HG03354 (cell line): ENCODE results near the gene PYGO2.
"Not testable (repeated sequence)": the region's sequence is repeated elsewhere in the genome, so short reads cannot be mapped to it uniquely, and the experiment has no call there.

ENCODE experiments used
- ATAC-seq: cut with Tn5 transposase; IDR thresholded peaks from one replicate; pipeline ENCODE4 v1.9.1; 2021; ENCODE audit warnings: mild to moderate bottlenecking; ENCODE audit not compliant: unreplicated experiment, poor library complexity, severe bottlenecking

Gene PYGO2

DNA sequence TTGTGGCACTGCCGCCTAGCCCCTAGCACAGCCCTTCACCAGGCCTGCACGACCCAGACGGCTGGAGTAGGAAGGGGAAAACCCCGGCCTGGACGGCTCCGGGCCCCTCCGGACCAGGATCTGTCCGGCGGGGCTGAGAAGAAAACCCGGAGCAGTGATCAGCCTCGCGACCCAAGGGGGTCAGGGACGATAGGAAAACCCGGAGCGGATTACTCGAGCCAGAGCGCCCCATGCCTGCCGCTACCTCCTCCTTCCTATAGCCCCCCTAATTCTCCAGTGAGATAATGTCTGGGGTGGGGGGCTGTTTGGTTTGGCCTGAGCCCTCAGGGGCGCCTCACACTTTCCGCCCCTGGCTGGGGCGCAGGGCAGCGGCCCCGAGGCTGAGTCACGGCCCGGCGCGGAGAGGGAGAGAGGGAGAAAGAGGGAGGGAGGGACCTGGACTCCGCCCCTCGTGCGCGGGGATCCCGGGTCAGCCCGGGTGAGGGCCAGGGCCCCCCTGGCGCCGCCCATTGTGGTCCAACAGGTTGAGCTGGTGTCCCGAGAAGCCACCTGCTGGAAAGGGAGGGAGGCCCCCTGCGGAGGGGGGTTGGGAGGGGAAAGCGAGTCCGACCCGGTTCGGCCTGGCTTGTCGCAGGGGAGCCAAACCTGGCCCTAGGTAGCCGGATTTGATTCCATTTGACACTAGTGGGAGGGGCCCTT lies 39.3 kb upstream of the PYGO2 start:
- ATAC-seq: peak; percentile 44

DNA sequence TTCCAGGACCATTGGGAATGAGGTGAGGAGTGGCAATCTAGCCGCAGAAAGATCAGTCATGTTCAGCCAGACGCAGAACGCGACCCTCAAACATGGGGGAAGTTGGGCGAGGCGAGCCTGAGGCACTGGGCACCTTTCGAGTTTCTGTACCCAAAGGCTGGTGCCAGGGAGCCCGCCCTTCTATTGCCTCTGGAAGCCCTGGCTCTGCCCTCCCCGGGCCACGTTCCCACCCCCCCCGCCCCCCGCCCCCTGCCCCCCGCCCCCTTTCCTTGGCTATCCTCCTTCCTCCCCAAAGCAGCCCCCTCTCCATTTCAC lies 38.8 kb upstream of the PYGO2 start:
- no peak for ATAC-seq

DNA sequence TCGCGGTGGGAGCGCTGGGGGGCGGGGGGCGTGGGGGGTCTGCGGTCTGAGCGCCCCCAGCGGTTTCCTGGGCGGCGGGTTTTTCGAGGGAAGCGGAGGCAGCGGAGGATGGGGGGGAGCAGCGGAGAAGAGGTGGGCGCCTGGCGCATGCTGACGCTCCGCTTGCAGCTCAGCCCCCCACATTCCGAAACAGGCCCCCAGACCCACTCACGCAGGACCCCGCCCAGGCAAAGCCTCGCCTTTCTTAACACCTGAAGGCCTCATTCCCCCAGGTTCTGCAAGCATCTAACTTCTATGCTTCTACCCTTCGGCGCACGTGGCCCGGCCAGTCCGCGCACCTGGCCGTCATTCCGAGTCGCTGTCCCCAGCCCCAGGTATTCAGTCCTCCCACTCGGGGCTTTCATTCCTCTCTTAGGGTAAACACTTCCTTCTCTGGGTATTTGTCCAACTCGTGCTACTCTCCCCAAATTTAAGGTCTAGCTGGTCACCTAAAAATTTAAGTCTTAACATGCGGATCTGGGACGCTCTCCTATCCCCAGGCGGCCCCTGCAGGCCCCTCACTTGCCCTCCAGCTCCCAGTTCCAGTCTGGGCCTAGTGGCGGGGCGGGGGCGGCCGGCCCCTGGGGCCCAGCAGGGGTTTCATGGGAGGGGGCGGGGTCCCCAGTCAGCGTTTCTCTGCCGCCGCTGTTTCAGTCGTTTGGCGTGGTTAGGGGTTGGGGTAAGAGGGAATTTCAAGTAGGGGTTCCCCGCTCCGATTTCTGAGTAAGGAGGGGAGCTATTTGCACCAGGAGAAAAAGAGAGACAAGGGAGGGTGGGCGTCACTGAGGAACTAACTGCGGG lies 38.2 kb upstream of the PYGO2 start:
- ATAC-seq: no peak

DNA sequence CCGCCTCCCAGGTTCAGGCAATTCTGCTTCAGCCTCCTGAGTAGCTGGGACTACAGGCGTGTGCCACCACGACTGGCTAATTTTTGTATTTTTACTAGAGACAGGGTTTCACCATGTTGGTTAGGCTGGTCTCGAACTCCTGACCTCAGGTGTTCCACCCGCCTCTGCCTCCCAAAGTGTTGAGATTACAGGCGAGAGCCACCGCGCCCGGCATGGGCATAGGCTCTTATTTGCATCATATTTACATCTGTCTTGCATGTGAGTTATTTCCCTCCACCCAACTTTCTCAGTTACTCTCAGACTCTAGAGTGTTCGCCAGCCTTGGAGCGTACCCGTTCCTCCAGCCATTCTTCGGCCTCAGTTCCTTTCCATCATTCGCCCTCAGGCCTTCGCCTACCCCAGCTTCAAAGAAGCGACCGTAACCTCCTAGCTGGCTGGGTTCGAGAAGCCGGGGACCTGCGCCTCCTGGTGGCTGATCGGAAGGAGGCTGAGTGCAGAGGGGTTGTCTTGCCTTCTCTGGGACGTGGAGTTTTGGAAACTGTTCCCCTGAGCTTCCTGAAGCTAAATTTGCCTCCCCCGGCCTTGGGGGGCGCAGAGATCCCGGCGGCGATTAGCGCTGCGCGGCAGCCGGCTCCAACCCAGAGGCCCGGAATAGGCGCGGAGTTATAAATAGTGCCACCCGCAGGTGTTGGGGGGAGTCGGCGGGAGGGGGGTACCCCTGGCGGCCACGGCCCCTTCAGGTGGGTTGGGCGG lies 37.4 kb upstream of the PYGO2 start:
- no peak for ATAC-seq

DNA sequence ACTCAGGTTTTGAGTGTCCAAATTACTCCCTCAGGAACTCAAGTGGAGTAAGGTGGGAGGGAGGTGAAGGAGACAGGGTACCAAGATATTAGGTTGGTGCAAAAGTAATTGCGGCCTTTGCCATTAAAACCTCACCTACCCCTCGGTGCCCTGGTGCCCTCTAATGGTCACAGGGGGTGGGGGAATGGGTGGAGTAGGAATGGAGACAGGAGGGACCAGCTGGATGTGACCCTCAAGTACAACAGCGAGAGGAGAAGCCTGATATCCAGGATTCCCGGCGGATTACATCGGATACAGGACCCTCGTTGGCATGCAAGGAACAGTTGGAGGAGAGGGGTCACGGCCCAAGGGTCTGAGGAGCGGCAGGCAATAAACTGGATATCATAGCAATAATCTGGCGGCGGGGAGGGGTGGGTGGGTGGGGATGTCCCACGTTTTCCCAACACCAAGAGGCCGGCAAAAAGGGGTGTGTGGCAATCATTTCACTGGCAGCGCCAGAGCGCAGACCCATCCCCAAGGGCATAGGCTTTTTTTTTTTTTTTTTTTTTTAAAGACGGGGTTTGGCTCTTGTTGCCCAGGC lies 36.7 kb upstream of the PYGO2 start:
- no peak for ATAC-seq

DNA sequence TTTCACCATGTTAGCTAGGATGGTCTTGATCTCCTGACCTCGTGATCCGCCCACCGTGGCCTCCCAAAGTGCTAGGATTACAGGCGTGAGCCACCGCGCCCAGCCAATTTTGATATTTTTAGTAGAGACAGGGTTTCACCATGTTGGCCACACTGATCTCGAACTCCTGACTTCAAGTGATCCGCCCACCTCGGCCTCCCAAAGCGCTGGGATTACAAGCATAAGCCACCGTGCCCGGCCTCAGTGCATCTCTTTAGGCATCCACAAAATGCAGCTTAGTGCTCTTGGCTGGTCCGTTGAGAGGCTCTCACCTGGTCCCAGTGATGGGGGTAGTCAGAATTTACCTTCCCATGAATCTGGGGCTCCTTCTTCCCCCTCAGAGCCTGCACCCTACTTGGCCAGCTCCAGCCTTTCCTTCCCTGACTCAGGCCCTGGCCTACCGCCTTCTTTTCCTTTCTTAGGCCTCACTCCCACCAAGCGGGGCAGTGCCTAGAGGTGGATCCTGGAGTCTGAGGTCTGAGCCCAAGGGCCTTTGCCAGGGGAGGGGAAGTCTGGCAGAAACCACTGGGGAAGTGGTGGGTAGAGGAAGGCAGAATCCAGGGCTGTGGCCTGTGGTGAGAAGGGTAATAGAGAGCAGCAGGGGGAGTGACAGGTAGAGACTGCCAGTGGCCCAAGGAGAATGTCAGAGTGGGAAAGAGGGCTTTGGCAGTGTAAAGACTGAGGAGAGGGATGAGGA lies 35.6 kb upstream of the PYGO2 start:
- no peak for ATAC-seq

DNA sequence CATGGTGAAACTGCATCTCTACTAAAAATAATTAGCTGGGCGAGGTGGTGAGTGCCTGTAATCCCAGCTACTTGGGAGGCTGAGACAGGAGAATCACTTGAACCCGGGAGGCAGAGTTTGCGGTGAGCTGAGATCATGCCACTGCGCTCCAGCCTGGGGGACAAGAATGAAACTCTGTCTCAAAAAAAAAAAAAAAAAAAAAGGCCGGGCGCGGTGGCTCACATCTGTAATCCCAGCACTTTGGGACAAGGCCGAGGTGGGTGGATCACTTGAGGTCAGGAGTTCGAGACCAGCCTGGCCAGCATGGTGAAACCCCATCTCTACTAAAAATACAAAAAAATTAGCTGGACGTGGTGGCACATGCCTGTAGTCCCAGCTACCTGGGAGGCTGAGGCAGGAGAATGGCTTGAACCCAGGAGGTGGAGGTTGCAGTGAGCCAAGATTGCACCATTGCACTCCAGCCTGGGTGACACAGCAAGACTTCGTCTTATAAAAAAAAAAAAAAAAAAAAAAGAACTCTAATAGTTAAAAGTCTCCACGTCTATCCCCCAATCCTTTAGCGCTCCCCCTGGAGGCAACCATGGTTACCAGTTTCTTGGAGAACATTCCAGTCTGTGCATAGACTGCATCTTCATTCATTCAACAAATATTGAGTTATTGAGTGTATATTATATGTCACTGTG lies 33.9 kb upstream of the PYGO2 start:
- not testable (repeated sequence) for ATAC-seq

DNA sequence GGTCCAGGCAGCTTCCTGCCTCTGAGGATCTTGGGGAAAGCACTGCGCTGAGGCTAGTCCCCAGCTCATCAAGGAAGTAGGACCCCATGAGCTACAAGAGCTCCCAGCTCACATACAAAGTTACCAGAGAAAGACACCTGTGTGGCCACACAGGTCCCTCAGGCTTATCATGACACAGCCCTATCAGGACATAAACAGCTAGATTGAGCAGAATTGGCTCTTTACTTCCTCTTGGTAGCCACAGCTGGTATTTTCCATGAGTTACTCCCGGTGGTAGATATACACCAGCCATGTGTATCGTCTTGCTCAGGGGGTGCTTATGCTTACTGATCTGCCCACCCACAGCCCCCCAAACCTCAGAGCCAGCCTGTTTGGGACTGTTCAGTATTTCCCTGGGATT lies 33.0 kb upstream of the PYGO2 start:
- ATAC-seq: no peak

DNA sequence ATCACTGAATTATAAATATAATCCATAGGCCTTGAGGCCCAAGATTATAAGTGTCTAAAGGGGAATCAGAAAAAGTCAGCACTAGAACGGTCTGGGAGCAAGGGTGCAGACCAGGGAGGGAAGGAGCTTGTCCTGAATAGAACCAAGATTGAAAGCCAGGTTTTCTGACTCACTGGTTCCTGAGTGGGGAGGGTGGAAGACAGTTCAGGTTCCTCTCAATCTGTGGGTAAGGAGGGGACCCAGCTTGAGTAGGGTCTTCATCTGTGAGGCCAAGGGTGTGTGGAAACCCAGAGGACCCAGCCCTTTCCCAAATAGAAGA lies 32.6 kb upstream of the PYGO2 start:
- no peak for ATAC-seq

DNA sequence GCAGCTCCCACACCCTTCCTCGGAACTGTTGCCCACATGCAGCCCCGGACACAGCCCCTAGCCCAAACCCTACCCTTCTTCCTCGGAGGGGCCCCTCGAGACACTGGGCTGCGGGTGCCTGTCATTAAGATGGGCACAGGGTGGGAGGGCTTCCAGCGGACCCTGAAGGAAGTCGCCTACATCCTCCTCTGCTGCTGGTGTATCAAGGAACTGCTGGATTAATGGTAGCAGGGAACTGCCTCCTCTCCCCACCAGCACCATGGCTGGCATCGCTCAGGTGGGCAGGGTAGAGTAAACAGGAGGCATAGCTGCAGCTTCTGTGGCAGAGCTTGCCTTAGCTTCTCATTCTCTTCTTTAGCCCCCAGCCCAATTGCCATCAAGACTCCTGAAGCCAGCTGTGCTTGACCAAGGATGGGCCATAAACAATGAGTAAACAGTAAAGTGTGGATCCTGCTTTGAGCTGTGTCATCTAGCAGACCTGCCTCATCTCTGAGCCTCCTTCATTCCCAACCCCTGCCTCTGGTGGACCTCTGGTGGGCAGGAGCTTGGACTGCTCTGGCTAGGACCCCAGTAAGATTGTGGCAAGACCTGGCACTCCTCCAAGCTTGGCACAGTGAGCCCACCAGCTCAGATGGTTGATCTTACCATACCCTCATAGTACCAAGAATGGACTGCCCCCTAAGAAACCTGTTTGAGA lies 32.1 kb upstream of the PYGO2 start, which contains the start of gene LENEP:
Gene LENEP, plus strand, starts transcription at position 15 of the 697 bp plus-strand sequence. Its CDS starts 22 bp downstream, at position 37.
- ATAC-seq: no peak

DNA sequence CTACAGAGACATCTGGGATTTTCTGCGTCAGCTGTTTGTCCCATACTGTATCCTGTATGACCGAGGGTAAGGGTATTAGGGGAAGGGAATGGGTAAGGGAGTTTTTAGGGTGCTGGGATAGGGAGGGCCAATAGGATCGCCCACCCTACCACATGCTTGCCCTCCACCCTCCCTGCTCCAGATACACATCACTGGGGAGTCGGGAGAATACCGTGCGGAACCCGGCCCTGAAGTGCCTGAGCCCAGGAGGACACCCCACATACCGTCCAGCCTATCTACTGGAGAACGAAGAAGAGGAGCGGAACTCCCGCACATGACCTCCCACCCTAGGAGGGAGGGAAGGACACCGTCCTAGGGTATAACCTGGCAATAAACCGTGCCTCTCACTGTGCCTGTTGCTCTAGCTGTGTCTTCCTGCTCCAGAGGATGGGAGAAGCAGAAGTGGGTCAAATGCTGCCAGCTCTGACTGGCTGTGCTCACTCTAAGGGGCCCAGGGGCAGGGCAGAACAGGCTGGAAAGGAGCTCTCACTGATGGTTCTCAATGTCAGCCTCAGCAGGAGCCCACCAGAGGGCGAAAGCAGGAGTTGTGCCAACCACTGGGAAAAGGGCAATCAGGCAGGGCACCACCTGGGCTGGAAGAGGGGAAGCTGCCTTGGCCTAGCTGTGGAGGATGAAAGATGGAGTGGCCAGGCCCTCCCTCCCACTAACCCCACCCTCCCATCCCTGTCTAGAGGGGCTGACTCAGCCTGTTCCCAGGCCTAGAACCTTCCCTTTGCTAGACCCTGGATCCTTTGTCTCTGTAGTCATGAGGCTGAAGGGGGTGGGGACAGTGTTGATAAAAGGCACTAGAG lies 31.4 kb upstream of the PYGO2 start:
- ATAC-seq: no peak

DNA sequence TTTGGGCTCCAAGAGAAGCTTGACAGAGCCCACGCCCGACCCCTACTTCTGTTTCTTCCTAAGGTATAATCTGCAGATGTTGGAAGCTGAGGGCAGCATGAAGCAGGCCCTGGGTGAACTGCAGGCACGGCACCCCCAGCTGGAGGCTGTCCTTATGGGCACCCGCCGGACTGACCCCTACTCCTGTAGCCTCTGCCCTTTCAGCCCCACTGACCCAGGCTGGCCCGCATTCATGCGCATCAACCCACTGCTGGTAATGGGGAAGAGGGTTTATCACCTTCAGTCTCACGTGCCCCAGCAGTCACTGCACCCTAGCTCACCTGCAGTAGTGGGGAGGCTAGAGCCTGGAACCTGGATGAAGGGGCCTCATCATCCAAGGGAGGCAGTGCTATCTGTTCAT lies 28.7 kb upstream of the PYGO2 start:
- no peak for ATAC-seq

DNA sequence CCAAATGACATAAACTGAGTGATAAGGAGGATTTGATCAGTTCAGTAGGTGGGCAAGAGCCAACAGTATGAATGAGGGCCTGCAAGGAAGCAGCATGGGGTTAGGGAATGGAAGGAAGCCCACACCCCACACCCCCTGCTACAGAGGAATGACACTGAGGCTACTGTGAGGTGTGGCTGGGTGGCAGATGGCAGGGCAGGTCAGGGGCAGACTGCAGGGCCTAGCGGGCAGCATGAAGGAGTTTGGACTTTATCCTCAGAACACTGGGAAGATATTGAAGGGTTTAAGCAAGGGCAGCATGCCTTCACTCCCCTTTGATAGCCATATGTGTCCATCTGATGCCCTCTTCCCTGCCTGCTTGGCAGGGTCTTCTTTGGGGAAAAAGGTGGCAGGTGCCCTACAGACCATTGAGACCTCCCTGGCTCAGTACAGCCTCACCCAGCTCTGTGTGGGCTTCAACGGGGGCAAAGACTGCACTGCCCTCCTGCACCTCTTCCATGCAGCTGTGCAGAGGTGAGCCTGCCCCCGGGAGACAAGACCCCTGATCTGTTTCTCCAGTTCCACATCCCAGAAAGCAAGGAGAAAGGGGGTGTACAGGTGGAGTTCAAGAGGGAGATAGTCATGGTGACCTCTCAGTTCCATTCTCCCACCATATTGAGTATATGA lies 27.7 kb upstream of the PYGO2 start:
- no peak for ATAC-seq

DNA sequence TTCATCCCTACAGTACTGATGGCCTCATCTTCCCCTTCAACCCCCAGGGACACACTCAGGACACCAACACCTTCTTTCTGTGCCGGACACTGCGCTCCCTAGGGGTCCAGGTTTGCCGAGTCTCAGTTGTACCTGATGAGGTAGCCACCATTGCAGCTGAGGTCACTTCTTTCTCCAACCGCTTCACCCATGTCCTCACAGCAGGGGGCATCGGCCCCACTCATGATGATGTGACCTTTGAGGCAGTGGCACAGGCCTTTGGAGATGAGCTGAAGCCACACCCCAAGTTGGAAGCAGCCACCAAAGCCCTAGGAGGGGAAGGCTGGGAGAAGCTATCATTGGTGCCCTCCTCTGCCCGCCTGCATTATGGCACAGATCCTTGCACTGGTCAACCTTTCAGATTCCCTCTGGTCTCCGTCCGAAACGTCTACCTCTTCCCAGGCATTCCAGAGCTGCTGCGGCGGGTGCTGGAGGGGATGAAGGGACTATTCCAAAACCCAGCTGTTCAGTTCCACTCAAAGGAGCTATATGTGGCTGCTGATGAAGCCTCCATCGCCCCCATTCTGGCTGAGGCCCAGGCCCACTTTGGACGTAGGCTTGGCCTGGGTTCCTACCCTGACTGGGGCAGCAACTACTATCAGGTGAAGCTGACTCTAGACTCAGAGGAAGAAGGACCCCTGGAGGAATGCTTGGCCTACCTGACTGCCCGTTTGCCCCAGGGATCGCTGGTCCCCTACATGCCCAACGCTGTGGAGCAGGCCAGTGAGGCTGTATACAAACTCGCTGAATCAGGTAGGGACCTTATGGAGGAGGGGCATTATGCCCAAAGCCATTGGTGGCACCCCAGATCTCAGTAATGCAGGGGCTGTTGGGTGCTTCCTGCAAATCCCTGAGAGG lies 26.7 kb upstream of the PYGO2 start:
- no peak for ATAC-seq

DNA sequence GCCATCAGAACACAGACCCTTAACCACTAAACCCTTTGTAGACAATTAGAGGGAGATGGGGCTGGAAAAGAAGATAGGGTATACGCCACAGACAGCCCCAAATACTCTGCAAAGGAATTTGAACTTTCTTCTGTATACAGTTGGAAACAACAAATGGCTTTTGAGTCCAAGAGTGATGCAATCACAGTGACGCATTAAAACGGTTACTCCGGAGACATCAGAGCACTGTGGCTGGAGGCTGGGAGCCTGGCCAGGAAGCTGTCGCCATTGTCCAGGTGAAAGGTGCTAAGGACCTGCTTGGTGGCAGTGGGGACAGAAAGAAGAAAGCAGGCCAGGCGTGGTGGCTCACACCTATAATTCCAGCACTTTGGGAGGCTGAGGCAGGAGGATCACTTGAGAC lies 25.7 kb upstream of the PYGO2 start:
- ATAC-seq: no peak

DNA sequence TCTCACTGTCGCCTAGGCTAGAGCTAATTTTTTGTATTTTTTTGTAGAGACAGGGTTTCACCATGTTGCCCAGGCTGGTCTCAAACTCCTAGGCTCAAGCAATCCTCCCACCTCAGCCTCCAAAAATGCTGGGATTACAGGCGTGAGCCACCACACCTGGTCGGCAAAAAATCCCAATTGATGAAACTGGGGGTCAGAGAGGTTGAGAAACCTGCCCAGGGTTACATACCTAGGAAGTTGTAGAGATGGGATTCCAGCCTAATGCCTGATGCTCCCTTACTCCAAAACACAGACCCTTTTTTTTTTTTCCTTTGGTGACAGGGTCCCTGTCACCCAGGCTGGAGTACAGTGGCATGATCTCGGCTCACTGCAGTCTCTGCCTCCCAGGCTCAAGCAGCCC lies 25.2 kb upstream of the PYGO2 start:
- not testable (repeated sequence) for ATAC-seq
